ENCODE data around the gene CDC6.

CDC6 gene

GRCh38 chr17:40320756-40321523, 33.3 kb downstream of the CDC6 start:
- Histone ChIP-seq H4K8ac (ENCODE audit: low read length) (peak overlapping the region; percentile 3), H2AK5ac (ENCODE audit: low read length, severe bottlenecking) (peak overlapping the region; percentile 33), H3K14ac (ENCODE audit: low read length in 2 of 2) (no peak overlapping the region), H3K9ac (ENCODE audit: low read length) (peak overlapping the region; percentile 98), H3K18ac (ENCODE audit: low read depth in 1 of 2, low read length in 2 of 2) (peak overlapping the region in 1 of 2 experiments; percentile 77), H4K91ac (ENCODE audit: low read length) (peak overlapping the region; percentile 12), H3K27me3 (ENCODE audit: control insufficient read depth in 1 of 2, insufficient read depth in 1 of 2, low read length in 2 of 2) (no peaks in the 10 kb centered on the region), H3K27ac (ENCODE audit: low read length, poor library complexity, severe bottlenecking) (no peak overlapping the region), H2AFZ (ENCODE audit: low read depth, low read length) (no peak overlapping the region), H3K4me3 (ENCODE audit: insufficient read depth in 1 of 2, low read depth in 1 of 2, low read length in 2 of 2) (peak overlapping the region in 1 of 2 experiments; percentile 88), H2BK15ac (ENCODE audit: low read depth, poor library complexity, severe bottlenecking) (peak overlapping the region; percentile 88), H3K4me2 (ENCODE audit: low read length, poor library complexity, severe bottlenecking) (peak overlapping the region; percentile 20), H2BK120ac (ENCODE audit: low read depth, low read length) (no peak overlapping the region), H3K79me1 (replicated peaks; ENCODE audit: low read length, poor library complexity, severe bottlenecking) (peaks cover 18% of the 10 kb centered on the region), H3K23ac (ENCODE audit: low read length in 2 of 2) (peak overlapping the region in 1 of 2 experiments; percentile 46), H2BK5ac (ENCODE audit: low read depth, low read length, poor library complexity, severe bottlenecking) (no peak overlapping the region), H2BK12ac (ENCODE audit: low read length in 2 of 2) (peak overlapping the region in 1 of 2 experiments; percentile 60), H3K9me3 (ENCODE audit: control insufficient read depth, low read length) (no peaks in the 10 kb centered on the region), H3K4me1 (ENCODE audit: control insufficient read depth, insufficient read depth, low read depth, low read length) (peaks cover 70% of the 10 kb centered on the region), H3K4ac (ENCODE audit: low read depth in 1 of 2, low read length in 2 of 2) (no peak overlapping the region), H3K36me3 (ENCODE audit: control insufficient read depth in 1 of 2, insufficient read depth in 2 of 2, low read depth in 1 of 2, low read length in 2 of 2) (no peaks in the 10 kb centered on the region)
- 84% methylated on average over 7 of the region's 19 CpGs for WGBS
- no peak for DNase-seq

- Histone ChIP-seq H3K4me2 (ENCODE audit: low read length, poor library complexity, severe bottlenecking) (peak overlapping the region; percentile 59), H3K9me3 (ENCODE audit: control insufficient read depth, low read length) (no peaks in the 10 kb centered on the region), H4K91ac (ENCODE audit: low read length) (peak overlapping the region; percentile 91), H3K4me3 (ENCODE audit: insufficient read depth in 1 of 2, low read depth in 1 of 2, low read length in 2 of 2) (peak overlapping the region; percentile 15 to 88), H3K27ac (ENCODE audit: low read length, poor library complexity, severe bottlenecking) (no peak overlapping the region), H2AK5ac (ENCODE audit: low read length, severe bottlenecking) (peak overlapping the region; percentile 27), H3K14ac (ENCODE audit: low read length in 2 of 2) (no peak overlapping the region), H3K18ac (ENCODE audit: low read depth in 1 of 2, low read length in 2 of 2) (peak overlapping the region; percentile 6 to 67), H3K36me3 (ENCODE audit: control insufficient read depth in 1 of 2, insufficient read depth in 2 of 2, low read depth in 1 of 2, low read length in 2 of 2) (no peaks in the 10 kb centered on the region), H2BK15ac (ENCODE audit: low read depth, poor library complexity, severe bottlenecking) (peak overlapping the region; percentile 86), H3K23ac (ENCODE audit: low read length in 2 of 2) (peak overlapping the region in 1 of 2 experiments; percentile 76), H4K8ac (ENCODE audit: low read length) (peak overlapping the region; percentile 32), H3K4me1 (ENCODE audit: control insufficient read depth, insufficient read depth, low read depth, low read length) (peaks cover 70% of the 10 kb centered on the region), H3K9ac (ENCODE audit: low read length) (peak overlapping the region; percentile 98), H2BK120ac (ENCODE audit: low read depth, low read length) (peak overlapping the region; percentile 85), H3K27me3 (ENCODE audit: control insufficient read depth in 1 of 2, insufficient read depth in 1 of 2, low read length in 2 of 2) (no peaks in the 10 kb centered on the region), H2AFZ (ENCODE audit: low read depth, low read length) (no peak overlapping the region), H3K79me1 (replicated peaks; ENCODE audit: low read length, poor library complexity, severe bottlenecking) (peaks cover 21% of the 10 kb centered on the region), H3K4ac (ENCODE audit: low read depth in 1 of 2, low read length in 2 of 2) (peak overlapping the region; percentile 41 to 63), H2BK5ac (ENCODE audit: low read depth, low read length, poor library complexity, severe bottlenecking) (no peak overlapping the region), H2BK12ac (ENCODE audit: low read length in 2 of 2) (peak overlapping the region; percentile 64 to 80)
- WGBS: 92% methylated on average over 4 of the region's 4 CpGs
- DNase-seq: no peak
Observed at GRCh38 chr17:40321524-40321929, 33.8 kb downstream of the CDC6 start.

GRCh38 chr17:40321961-40322357, 34.3 kb downstream of the CDC6 start:
- H3K79me1 ChIP-seq (replicated peaks; ENCODE audit: low read length, poor library complexity, severe bottlenecking): peaks cover 22% of the 10 kb centered on the region
- peak overlapping the region; percentile 91 for H4K91ac ChIP-seq (ENCODE audit: low read length)
- H3K14ac ChIP-seq (ENCODE audit: low read length in 2 of 2): peak overlapping the region in 1 of 2 experiments; percentile 76
- H2AFZ ChIP-seq (ENCODE audit: low read depth, low read length): no peak overlapping the region
- H3K27me3 ChIP-seq (ENCODE audit: control insufficient read depth in 1 of 2, insufficient read depth in 1 of 2, low read length in 2 of 2): no peaks in the 10 kb centered on the region
- no peak for DNase-seq
- peak overlapping the region; percentile 32 for H4K8ac ChIP-seq (ENCODE audit: low read length)
- H3K4me1 ChIP-seq (ENCODE audit: control insufficient read depth, insufficient read depth, low read depth, low read length): peaks cover 70% of the 10 kb centered on the region
- H3K9ac ChIP-seq (ENCODE audit: low read length): peak overlapping the region; percentile 98
- peak overlapping the region; percentile 94 for H2BK15ac ChIP-seq (ENCODE audit: low read depth, poor library complexity, severe bottlenecking)
- 49% methylated on average over 4 of the region's 4 CpGs for WGBS
- peak overlapping the region; percentile 6 to 67 for H3K18ac ChIP-seq (ENCODE audit: low read depth in 1 of 2, low read length in 2 of 2)
- peak overlapping the region; percentile 93 for H2AK5ac ChIP-seq (ENCODE audit: low read length, severe bottlenecking)
- H3K27ac ChIP-seq (ENCODE audit: low read length, poor library complexity, severe bottlenecking): peak overlapping the region; percentile 12
- H3K4me3 ChIP-seq (ENCODE audit: insufficient read depth in 1 of 2, low read depth in 1 of 2, low read length in 2 of 2): peak overlapping the region; percentile 15 to 88
- no peaks in the 10 kb centered on the region for H3K36me3 ChIP-seq (ENCODE audit: control insufficient read depth in 1 of 2, insufficient read depth in 2 of 2, low read depth in 1 of 2, low read length in 2 of 2)
- H3K4me2 ChIP-seq (ENCODE audit: low read length, poor library complexity, severe bottlenecking): peak overlapping the region; percentile 59
- peak overlapping the region; percentile 85 for H2BK120ac ChIP-seq (ENCODE audit: low read depth, low read length)
- H2BK5ac ChIP-seq (ENCODE audit: low read depth, low read length, poor library complexity, severe bottlenecking): no peak overlapping the region
- H2BK12ac ChIP-seq (ENCODE audit: low read length in 2 of 2): peak overlapping the region; percentile 64 to 91
- no peaks in the 10 kb centered on the region for H3K9me3 ChIP-seq (ENCODE audit: control insufficient read depth, low read length)
- peak overlapping the region in 1 of 2 experiments; percentile 76 for H3K23ac ChIP-seq (ENCODE audit: low read length in 2 of 2)
- H3K4ac ChIP-seq (ENCODE audit: low read depth in 1 of 2, low read length in 2 of 2): peak overlapping the region; percentile 81 to 88

Data from mesenchymal stem cell (in vitro differentiated cells and primary cell).